Endothelial cell (in vitro differentiated cells): ENCODE measurements around the gene IQCE. TPM values are rescaled to one million over a fixed set of nuclear protein-coding genes. Genes with fewer than 3 reads are reported as not detected.

Source experiments
- DNase-seq: peaks from one replicate; pipeline ENCODE4 v3.0.0; 2021; ENCODE audit warnings: low spot score
- H3K27ac Mint-ChIP-seq: one replicate; pipeline ENCODE4 v1.8.0; 2021; ENCODE audit warnings: mixed read lengths, inconsistent platforms; ENCODE audit not compliant: unreplicated experiment
- H3K27me3 Mint-ChIP-seq: one replicate; pipeline ENCODE4 v1.8.0; 2021; ENCODE audit warnings: mild to moderate bottlenecking, moderate library complexity, mixed read lengths, inconsistent platforms; ENCODE audit not compliant: unreplicated experiment
- H3K36me3 Mint-ChIP-seq: one replicate; pipeline ENCODE4 v1.8.0; 2021; ENCODE audit warnings: mild to moderate bottlenecking, low read depth, mixed read lengths, inconsistent platforms; ENCODE audit not compliant: unreplicated experiment
- H3K4me1 Mint-ChIP-seq: one replicate; pipeline ENCODE4 v1.8.0; 2021; ENCODE audit warnings: mild to moderate bottlenecking, mixed read lengths, inconsistent platforms; ENCODE audit not compliant: unreplicated experiment
- H3K4me3 Mint-ChIP-seq: one replicate; pipeline ENCODE4 v1.8.0; 2021; ENCODE audit warnings: mild to moderate bottlenecking, mixed read lengths, inconsistent platforms; ENCODE audit not compliant: unreplicated experiment
- H3K9me3 Mint-ChIP-seq: one replicate; pipeline ENCODE4 v1.8.0; 2021; ENCODE audit warnings: mixed read lengths, inconsistent platforms; ENCODE audit not compliant: unreplicated experiment
- total RNA-seq: library from RNA; stranded (reverse); fragmentation: NEBNext Ultra II Directional; extraction: Animal tissue kit (Norgen Biotek cat#: 25700); gene quantifications from one replicate; pipeline ENCODE4 v1.2.1, GENCODE V29; 2021; ENCODE audit not compliant: unreplicated experiment
- TF ChIP-seq, protein P1 (sequence below): fragments of 200-600 bp; sonication (generic); IDR thresholded peaks from one replicate; pipeline ENCODE4 v1.5.0; 2021; ENCODE audit warnings: antibody characterized with exemption; ENCODE audit not compliant: unreplicated experiment

Gene IQCE
- total RNA-seq, 1 donor from 2014 or later: 9.6 TPM

DNA sequence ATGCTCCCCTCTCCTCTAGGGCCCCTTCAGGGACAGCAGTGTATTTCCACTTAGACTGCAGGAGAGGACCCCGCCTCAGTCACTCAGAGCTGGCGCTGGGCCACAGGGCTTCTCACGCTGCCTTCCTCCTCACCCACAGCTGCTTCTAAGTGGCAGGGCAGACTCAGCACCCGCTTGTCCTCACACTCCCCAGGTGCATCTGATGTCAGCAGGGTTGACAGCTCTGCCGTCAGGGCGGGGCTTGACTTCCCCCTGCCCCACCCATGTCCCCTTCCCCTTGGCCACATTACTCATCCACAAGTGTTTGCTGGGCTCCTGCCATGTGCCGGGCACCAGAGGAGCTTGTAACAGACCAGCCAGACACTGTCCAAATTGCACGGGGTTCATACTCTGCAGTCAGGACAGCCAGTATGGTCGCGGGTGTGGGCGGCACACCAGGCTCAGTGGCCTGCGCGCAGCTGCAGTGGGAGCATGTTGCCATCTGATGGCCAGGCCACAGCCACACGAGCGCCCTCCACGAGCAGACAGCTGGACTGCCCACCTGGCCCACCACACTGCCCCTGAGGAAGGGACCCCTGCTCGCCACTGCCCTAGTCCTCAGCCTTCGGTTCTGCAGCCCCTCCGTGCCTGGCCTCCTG lies 43.7 kb downstream of the IQCE start:
- no peak overlapping the region for H3K27ac Mint-ChIP-seq
- H3K4me3 Mint-ChIP-seq: no peak overlapping the region
- peaks cover 4% of the 10 kb centered on the region for H3K36me3 Mint-ChIP-seq
- no peak for DNase-seq
- TF ChIP-seq, protein P1, sequence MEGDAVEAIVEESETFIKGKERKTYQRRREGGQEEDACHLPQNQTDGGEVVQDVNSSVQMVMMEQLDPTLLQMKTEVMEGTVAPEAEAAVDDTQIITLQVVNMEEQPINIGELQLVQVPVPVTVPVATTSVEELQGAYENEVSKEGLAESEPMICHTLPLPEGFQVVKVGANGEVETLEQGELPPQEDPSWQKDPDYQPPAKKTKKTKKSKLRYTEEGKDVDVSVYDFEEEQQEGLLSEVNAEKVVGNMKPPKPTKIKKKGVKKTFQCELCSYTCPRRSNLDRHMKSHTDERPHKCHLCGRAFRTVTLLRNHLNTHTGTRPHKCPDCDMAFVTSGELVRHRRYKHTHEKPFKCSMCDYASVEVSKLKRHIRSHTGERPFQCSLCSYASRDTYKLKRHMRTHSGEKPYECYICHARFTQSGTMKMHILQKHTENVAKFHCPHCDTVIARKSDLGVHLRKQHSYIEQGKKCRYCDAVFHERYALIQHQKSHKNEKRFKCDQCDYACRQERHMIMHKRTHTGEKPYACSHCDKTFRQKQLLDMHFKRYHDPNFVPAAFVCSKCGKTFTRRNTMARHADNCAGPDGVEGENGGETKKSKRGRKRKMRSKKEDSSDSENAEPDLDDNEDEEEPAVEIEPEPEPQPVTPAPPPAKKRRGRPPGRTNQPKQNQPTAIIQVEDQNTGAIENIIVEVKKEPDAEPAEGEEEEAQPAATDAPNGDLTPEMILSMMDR: no peak
- H3K4me1 Mint-ChIP-seq: peaks cover 23% of the 10 kb centered on the region
- H3K9me3 Mint-ChIP-seq: no peaks in the 10 kb centered on the region
- peaks cover 7% of the 10 kb centered on the region for H3K27me3 Mint-ChIP-seq

DNA sequence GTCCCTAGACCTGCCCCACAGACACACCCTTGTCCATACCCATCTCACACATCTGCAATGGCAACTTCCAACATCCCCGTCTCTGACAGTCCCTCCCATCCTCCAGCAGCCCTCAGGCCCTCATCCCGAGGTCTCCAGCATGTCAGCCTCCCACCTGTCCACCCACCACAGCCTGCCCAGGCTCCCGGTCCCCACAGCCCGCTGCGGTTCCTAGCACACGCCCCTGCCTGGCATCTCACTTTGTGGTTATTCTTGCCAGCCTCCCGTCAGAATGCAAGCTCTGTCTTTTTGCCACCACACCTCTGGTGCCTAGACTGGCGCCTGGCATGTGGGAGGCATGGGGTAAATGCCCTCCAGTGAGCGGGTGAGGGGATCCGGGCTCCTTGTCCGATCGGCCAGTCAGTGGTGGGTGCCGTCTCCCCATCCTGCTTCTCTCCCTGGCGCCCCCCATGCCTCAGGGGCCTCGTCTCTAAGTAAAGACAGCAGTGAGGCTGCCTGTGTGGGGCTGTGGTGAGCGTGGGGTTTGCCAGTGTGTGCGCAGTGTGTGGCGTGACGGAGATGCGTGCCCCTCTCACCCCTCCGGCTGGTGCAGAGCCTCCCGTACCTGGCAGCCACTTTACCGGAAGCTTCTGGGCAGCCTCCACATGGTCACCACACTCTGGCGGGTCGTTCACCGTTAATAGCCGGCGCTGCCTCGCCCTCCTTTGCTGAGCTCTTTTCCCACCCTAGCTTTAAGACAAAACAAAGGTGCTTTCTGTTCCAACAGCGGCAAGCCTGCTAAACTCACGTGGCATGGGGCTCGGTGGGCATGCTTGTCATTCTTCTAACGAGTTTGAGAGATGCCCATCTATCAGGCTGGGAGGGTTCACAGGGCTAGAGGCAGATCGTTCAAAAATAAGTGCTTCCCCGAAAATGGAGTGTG lies 44.5 kb downstream of the IQCE start:
- Mint-ChIP-seq H3K4me3 (no peak overlapping the region), H3K36me3 (peaks cover 4% of the 10 kb centered on the region), H3K9me3 (no peaks in the 10 kb centered on the region), H3K27ac (no peak overlapping the region), H3K27me3 (peaks cover 7% of the 10 kb centered on the region), H3K4me1 (peaks cover 20% of the 10 kb centered on the region)
- no peak for DNase-seq
- TF ChIP-seq, protein P1: no peak

DNA sequence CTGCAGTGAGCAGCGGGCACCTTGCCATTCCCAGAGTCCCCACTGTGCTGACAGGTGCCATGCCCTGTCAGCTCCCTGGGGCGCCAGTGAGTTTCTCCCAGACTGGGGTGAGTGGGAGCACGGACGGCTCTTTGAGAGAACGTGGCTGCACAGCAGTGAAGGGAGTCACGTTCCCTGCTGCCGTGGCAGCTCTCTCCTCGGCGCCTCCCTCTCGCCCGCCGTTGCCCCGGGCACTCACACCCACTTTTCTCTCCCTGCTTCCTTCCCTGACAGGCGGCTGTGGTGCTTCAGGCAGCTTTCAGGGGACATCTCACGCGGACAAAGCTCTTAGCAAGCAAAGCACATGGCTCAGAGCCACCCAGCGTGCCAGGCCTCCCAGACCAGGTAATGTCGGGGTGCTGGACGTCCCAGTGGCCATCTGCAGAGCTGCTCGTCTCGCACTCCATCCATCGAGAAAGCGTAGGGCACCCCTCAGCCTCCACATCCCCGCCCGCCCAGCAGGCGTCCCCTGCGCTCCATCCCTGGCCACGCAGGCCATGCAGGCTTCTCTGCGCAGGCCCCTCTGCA lies 45.9 kb downstream of the IQCE start:
- TF ChIP-seq, protein P1: no peak
- H3K27me3 Mint-ChIP-seq: peaks cover 4% of the 10 kb centered on the region
- H3K9me3 Mint-ChIP-seq: no peaks in the 10 kb centered on the region
- no peak overlapping the region for H3K4me3 Mint-ChIP-seq
- no peak overlapping the region for H3K27ac Mint-ChIP-seq
- no peaks in the 10 kb centered on the region for H3K36me3 Mint-ChIP-seq
- no peak for DNase-seq
- H3K4me1 Mint-ChIP-seq: peaks cover 15% of the 10 kb centered on the region

DNA sequence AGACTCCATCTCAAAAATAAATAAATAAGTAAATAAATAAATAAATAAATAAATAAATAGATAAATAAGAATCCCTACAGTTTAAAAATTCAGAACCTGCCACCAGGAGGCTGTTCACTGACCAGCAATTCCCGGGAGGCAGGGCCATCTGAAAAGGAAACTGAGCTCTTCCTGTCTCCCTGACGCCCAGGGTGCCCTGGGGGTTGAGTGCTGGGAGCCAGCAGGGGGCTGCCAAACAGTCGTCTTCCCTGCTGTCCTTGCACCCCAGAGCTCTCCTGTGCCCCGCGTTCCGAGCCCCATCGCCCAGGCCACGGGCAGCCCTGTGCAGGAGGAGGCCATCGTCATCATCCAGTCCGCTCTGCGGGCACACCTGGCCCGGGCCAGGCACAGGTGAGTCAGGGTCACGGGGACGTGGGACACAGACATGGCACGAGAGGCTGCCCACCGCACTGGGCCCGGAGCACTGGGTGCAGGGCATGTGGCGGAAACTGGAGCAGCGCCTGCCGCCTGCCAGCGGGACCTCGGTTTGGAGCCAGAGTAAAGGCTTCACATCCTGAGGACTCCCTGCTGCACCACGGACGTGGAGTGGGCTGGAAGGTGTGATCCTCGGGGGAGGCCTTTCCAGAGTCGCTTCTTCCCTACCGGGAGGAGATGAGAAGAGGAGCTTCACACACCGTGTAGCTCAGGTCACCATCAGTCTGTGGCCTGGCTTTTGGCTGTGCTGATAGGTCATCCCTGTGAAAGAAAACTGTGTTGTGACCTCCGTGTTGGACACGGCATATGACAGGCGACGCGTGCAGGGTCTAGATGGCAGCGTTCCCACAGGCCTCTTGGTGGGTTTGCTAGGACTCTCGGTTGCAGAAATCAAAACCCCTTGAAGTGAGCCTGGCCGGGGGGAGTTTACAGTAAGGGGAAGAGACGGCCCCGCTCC lies 47.1 kb downstream of the IQCE start:
- Mint-ChIP-seq H3K36me3 (no peaks in the 10 kb centered on the region), H3K27ac (no peak overlapping the region), H3K4me1 (peaks cover 8% of the 10 kb centered on the region), H3K9me3 (no peaks in the 10 kb centered on the region), H3K4me3 (no peak overlapping the region), H3K27me3 (peaks cover 2% of the 10 kb centered on the region)
- TF ChIP-seq, protein P1: peak; percentile 38
- no peak for DNase-seq
